SK-N-SH treated with all-trans-retinoic acid at 6 μM for 48 hours (cell line): ENCODE results near the gene AGBL2.

Experiments
- ARNTL ChIP-seq: fragments of 450-650 bp; formaldehyde crosslinking; IDR thresholded peaks from 2 replicates; pipeline ENCODE4 v1.5.0; 2020; ENCODE audit warnings: low read depth, mild to moderate bottlenecking, moderate library complexity, borderline replicate concordance
- BACH2 ChIP-seq: fragments of 250-450 bp; sonication (Bioruptor Pico); IDR thresholded peaks from 2 replicates; pipeline ENCODE4 v1.9.0; 2021; ENCODE audit warnings: mild to moderate bottlenecking, borderline replicate concordance
- CREB5 ChIP-seq: fragments of 250-450 bp; sonication (Bioruptor Pico); IDR thresholded peaks from 2 replicates; pipeline ENCODE4 v1.5.1; 2020; ENCODE audit warnings: low read depth, mild to moderate bottlenecking, moderate library complexity
- CSRNP3 ChIP-seq: fragments of 250-450 bp; sonication (Bioruptor Pico); IDR thresholded peaks from 2 replicates; pipeline ENCODE4 v1.5.1; 2021; ENCODE audit warnings: mild to moderate bottlenecking, moderate library complexity
- ESRRG ChIP-seq: fragments of 250-450 bp; sonication (Bioruptor Pico); IDR thresholded peaks from 2 replicates; pipeline ENCODE4 v1.6.1; 2021; ENCODE audit warnings: mild to moderate bottlenecking
- PATZ1 ChIP-seq: fragments of 250-450 bp; sonication (Bioruptor Pico); IDR thresholded peaks from 2 replicates; pipeline ENCODE4 v1.8.0; 2020; ENCODE audit warnings: mild to moderate bottlenecking, moderate library complexity, borderline replicate concordance
- POU6F1 ChIP-seq: fragments of 250-450 bp; sonication (Bioruptor Pico); IDR thresholded peaks from 2 replicates; pipeline ENCODE4 v1.8.0; 2021; ENCODE audit warnings: low read depth, mild to moderate bottlenecking, moderate library complexity, borderline replicate concordance
- PPARA ChIP-seq: fragments of 250-450 bp; sonication (Bioruptor Pico); IDR thresholded peaks from 2 replicates; pipeline ENCODE4 v1.5.0; 2020; ENCODE audit warnings: mild to moderate bottlenecking, borderline replicate concordance
- RARB ChIP-seq: fragments of 250-450 bp; sonication (Bioruptor Pico); IDR thresholded peaks from 2 replicates; pipeline ENCODE4 v1.8.0; 2021; ENCODE audit warnings: mild to moderate bottlenecking, moderate library complexity
- TCF4 ChIP-seq: fragments of 250-450 bp; sonication (Bioruptor Pico); IDR thresholded peaks from 2 replicates; pipeline ENCODE4 v1.8.0; 2021; ENCODE audit warnings: mild to moderate bottlenecking, moderate library complexity, borderline replicate concordance
- TSHZ2 ChIP-seq: fragments of 250-450 bp; sonication (Bioruptor Pico); IDR thresholded peaks from 2 replicates; pipeline ENCODE4 v1.5.0; 2020; ENCODE audit warnings: mild to moderate bottlenecking, moderate library complexity
- ZC3H10 ChIP-seq: fragments of 250-450 bp; sonication (Bioruptor Pico); IDR thresholded peaks from 2 replicates; pipeline ENCODE4 v1.5.1; 2021; ENCODE audit warnings: mild to moderate bottlenecking, moderate library complexity
- ZFP3 ChIP-seq: fragments of 250-450 bp; sonication (Bioruptor Pico); IDR thresholded peaks from 2 replicates; pipeline ENCODE4 v1.5.0; 2020; ENCODE audit warnings: mild to moderate bottlenecking, moderate library complexity
- ZNF8 ChIP-seq: fragments of 450-650 bp; formaldehyde crosslinking; IDR thresholded peaks from 2 replicates; pipeline ENCODE4 v1.5.0; 2020; ENCODE audit warnings: mild to moderate bottlenecking, moderate library complexity

GRCh38 chr11:47609675-47610074 is 105.5 kb downstream of the AGBL2 start:
- TF ChIP-seq TCF4 (no peak), ZC3H10 (no peak), ESRRG (CRISPR knock-in tag) (no peak), POU6F1 (CRISPR knock-in tag) (no peak), PPARA (no peak), BACH2 (CRISPR knock-in tag) (no peak), ZNF8 (CRISPR knock-in tag) (no peak), CSRNP3 (CRISPR knock-in tag) (no peak), ZFP3 (no peak), ARNTL (CRISPR knock-in tag) (no peak), CREB5 (CRISPR knock-in tag) (no peak), PATZ1 (CRISPR knock-in tag) (no peak), RARB (CRISPR knock-in tag) (no peak), TSHZ2 (CRISPR knock-in tag) (no peak)
